Effector memory CD8-positive, alpha-beta T cell (primary cell): ENCODE measurements around the gene OR10G6.
A peak's percentile ranks its signal among the peaks of the same experiment; 100 is the strongest.
"Not testable (repeated sequence)": the region's sequence is repeated elsewhere in the genome, so short reads cannot be mapped to it uniquely, and the experiment has no call there.

ENCODE experiments used
- ATAC-seq: fragments of 150-1000 bp; cut with Tn5 transposase; replicated peaks from 2 replicates; pipeline ENCODE4 v1.10.0; 2021; ENCODE audit warnings: mild to moderate bottlenecking, moderate library complexity
- DNase-seq, 3 experiments: peaks; one replicate each; pipeline ENCODE4 v3.0.0; 2021
- H3K27ac Mint-ChIP-seq, 2 donors: one replicate each; pipeline ENCODE4 v1.8.0; 2022; ENCODE audit warnings: mild to moderate bottlenecking in 2 of 2, mixed read lengths in 2 of 2, moderate library complexity in 2 of 2
- H3K27me3 Mint-ChIP-seq, 2 donors: one replicate each; pipeline ENCODE4 v1.8.0; 2022; ENCODE audit warnings: mixed read lengths in 2 of 2
- H3K36me3 Mint-ChIP-seq: one replicate; pipeline ENCODE4 v1.8.0; 2022; ENCODE audit warnings: mild to moderate bottlenecking, moderate library complexity, mixed read lengths; ENCODE audit not compliant: insufficient read depth
- H3K4me1 Mint-ChIP-seq, 2 donors: one replicate each; pipeline ENCODE4 v1.8.0; 2022; ENCODE audit warnings: low read depth in 2 of 2, mixed read lengths in 2 of 2
- H3K4me3 Mint-ChIP-seq, 2 donors: one replicate each; pipeline ENCODE4 v1.8.0; 2022; ENCODE audit warnings: mild to moderate bottlenecking in 2 of 2, mixed read lengths in 2 of 2, moderate library complexity in 2 of 2
- H3K9me3 Mint-ChIP-seq, 2 donors: one replicate each; pipeline ENCODE4 v1.8.0; 2022; ENCODE audit warnings: mixed read lengths in 2 of 2
- total RNA-seq, 9 experiments: gene quantifications; one replicate each; lab custom pipeline; 2026; lab: John Stamatoyannopoulos, UW

OR10G6 gene, protein sequence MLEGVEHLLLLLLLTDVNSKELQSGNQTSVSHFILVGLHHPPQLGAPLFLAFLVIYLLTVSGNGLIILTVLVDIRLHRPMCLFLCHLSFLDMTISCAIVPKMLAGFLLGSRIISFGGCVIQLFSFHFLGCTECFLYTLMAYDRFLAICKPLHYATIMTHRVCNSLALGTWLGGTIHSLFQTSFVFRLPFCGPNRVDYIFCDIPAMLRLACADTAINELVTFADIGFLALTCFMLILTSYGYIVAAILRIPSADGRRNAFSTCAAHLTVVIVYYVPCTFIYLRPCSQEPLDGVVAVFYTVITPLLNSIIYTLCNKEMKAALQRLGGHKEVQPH
- 0 reads per million in 9 experiments for total RNA-seq

DNA sequence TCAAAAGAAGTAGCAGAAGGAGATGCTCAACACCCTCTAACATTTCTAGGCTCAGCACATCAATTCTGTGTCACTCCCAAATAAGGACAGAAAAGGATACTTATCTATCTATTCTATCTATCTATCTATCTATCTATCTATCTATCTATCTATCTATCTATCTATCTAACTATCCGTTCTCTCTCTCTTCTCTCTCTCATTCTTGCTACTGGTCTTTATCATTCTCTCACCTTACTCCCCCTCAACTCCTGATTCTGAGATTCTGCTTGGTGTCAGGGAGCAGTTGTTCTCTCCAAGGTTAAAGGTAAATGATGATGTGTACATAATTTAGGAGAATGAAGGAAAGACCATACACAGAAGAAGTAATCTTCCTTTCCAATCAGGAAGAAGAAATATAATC lies at the start of gene OR10G6:
OR10G6 (minus strand) TSS at position 43 of the 400 bp plus-strand sequence; CDS start at position 43, 0 bp downstream.
- Mint-ChIP-seq H3K9me3 (peaks cover 0 to 3% of the 10 kb centered on the region in 2 donors), H3K36me3 (no peaks in the 10 kb centered on the region), H3K27me3 (no peaks in the 10 kb centered on the region), H3K4me1 (no peaks in the 10 kb centered on the region), H3K27ac (no peak within 1 kb of the TSS), H3K4me3 (no peak within 1 kb of the TSS)
- no peak for DNase-seq
- no peak for ATAC-seq

DNA sequence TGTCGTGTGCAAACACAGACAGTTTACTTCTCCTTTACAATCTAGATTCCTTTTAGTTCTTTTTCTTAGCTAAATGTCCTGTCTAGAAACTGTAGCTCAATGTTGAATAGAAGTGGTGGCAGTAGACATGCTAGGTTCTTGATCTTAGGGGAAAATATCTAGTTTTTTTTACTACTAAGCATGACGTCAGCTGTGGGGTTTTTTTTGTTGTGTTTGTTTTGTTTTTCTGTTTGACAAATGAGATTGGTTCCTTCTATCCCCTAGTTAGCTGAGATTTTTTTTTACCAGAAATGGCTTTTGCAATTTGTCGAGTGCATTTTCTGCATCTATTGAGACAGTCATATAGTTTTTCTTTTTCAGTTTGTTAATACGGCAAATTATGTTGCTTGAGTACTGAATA lies 48.5 kb upstream of the OR10G6 start:
- H3K27me3 Mint-ChIP-seq = peaks cover 0 to under 1% of the 10 kb centered on the region in 2 donors
- DNase-seq (no peak), ATAC-seq (no peak)
- H3K27ac Mint-ChIP-seq = no peak overlapping the region
- no peaks in the 10 kb centered on the region for H3K4me1 Mint-ChIP-seq
- H3K4me3 Mint-ChIP-seq = no peak overlapping the region
- no peaks in the 10 kb centered on the region for H3K36me3 Mint-ChIP-seq
- H3K9me3 Mint-ChIP-seq = no peaks in the 10 kb centered on the region

DNA sequence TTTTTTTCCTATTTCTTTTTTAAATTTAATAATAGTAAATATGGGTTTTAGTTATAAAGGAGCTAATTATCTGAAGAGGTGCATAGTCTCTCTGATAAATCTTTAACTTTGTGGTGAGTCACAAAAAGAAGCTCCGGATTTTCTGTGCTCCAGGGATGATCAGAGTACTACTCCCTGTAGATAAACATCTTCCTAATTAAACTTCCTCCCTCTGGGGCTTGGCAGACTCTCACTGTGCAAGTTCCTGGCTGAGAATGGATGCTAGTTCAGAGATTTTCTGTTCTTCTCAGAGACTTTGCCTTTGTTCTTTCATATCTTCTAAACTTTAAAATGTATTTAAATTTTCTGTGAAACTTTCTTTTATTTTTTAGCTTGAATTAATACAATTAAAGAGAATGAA lies 46.3 kb upstream of the OR10G6 start, which contains the start of gene OR10G7:
OR10G7 (minus strand) TSS at position 72 of the 400 bp plus-strand sequence. CDS start 2,324 bp downstream, outside the sequence.
- no peaks in the 10 kb centered on the region for H3K9me3 Mint-ChIP-seq
- no peaks in the 10 kb centered on the region for H3K4me1 Mint-ChIP-seq
- no peak for ATAC-seq
- H3K27me3 Mint-ChIP-seq = peaks cover 0 to 6% of the 10 kb centered on the region in 2 donors
- no peaks in the 10 kb centered on the region for H3K36me3 Mint-ChIP-seq
- DNase-seq = no peak
- no peak within 1 kb of the TSS for H3K27ac Mint-ChIP-seq
- no peak within 1 kb of the TSS for H3K4me3 Mint-ChIP-seq

DNA sequence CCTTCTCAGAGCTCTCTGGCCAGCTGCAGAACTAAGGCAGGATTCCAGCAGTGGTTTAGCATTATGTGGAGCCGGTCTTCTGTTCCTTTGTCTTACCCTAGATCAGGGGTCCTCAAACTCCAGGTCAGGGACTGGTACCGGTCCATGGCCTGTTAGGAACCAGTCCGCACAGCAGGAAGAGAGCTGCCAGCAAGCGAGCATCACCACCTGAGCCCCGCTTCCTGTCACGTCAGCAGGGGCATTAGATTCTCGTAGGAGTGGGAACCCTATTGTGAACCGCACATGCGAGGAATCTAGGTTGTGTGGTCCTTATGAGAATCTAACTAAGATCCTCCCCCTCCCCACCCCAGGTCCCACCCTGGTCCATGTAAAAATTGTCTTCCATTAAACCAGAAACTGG lies 44.6 kb upstream of the OR10G6 start:
- no peaks in the 10 kb centered on the region for H3K36me3 Mint-ChIP-seq
- no peak for DNase-seq
- no peak for ATAC-seq
- H3K4me3 Mint-ChIP-seq = no peak overlapping the region
- no peaks in the 10 kb centered on the region for H3K9me3 Mint-ChIP-seq
- H3K27me3 Mint-ChIP-seq = peaks cover 0 to 6% of the 10 kb centered on the region in 2 donors
- no peak overlapping the region for H3K27ac Mint-ChIP-seq
- no peaks in the 10 kb centered on the region for H3K4me1 Mint-ChIP-seq

DNA sequence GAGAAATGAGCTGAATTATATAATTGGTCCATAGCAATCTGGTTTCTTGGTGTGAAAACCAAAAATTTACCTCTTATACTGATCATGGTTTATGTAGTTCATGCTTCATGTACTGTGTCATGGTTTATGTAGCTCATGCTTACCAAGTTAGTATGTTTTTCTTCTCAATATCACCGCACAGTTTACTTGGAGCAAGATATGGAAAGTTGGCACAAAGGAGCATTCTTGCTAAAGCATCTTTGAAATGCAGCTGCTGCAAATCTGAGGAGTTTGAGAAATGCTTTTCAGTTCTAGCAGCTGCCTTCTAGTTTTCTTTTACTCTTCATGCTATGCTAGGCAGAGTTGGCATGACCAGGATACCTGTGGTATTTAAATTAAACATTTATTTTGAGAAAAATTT lies 41.7 kb upstream of the OR10G6 start:
- Mint-ChIP-seq H3K4me1 (no peaks in the 10 kb centered on the region), H3K4me3 (no peak overlapping the region), H3K27ac (no peak overlapping the region), H3K36me3 (no peaks in the 10 kb centered on the region), H3K27me3 (peaks cover 0 to 6% of the 10 kb centered on the region in 2 donors), H3K9me3 (no peaks in the 10 kb centered on the region)
- ATAC-seq = no peak
- DNase-seq = no peak

DNA sequence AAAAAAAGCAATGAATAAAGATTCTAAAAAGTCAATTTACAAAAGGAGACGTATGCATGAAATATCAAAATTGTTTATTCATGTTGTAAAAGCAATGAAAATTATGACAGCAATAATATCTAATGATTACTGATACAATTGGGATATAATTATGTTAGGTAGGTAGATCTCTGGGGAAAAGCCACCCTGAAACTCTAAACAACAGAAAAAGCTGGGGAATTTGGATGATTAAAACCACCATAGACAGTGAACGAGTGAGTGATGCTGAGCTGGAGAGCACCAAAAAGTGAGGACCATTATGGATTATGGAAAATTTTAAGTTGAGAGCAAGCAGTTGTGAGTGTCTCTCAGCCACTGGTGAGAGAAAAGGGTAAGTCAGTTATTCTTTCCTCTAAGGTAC lies 31.5 kb upstream of the OR10G6 start, which contains the start of gene OR10G8:
OR10G8 (plus strand) TSS at position 301 of the 400 bp plus-strand sequence. CDS start 2,825 bp downstream, outside the sequence.
- Mint-ChIP-seq H3K36me3 (no peaks in the 10 kb centered on the region), H3K4me1 (no peaks in the 10 kb centered on the region), H3K4me3 (no peak within 1 kb of the TSS), H3K9me3 (peaks cover 2 to 7% of the 10 kb centered on the region in 2 donors), H3K27me3 (no peaks in the 10 kb centered on the region), H3K27ac (no peak within 1 kb of the TSS)
- DNase-seq (no peak), ATAC-seq (no peak)

DNA sequence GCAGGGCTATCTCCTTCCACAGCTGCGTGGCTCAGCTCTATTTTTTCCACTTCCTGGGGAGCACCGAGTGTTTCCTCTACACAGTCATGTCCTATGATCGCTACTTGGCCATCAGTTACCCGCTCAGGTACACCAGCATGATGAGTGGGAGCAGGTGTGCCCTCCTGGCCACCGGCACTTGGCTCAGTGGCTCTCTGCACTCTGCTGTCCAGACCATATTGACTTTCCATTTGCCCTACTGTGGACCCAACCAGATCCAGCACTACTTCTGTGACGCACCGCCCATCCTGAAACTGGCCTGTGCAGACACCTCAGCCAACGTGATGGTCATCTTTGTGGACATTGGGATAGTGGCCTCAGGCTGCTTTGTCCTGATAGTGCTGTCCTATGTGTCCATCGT lies 20.9 kb upstream of the OR10G6 start:
- H3K4me1 Mint-ChIP-seq, DNase-seq, H3K9me3 Mint-ChIP-seq, H3K27ac Mint-ChIP-seq, ATAC-seq, H3K27me3 Mint-ChIP-seq, H3K36me3 Mint-ChIP-seq, H3K4me3 Mint-ChIP-seq: not testable (repeated sequence)

DNA sequence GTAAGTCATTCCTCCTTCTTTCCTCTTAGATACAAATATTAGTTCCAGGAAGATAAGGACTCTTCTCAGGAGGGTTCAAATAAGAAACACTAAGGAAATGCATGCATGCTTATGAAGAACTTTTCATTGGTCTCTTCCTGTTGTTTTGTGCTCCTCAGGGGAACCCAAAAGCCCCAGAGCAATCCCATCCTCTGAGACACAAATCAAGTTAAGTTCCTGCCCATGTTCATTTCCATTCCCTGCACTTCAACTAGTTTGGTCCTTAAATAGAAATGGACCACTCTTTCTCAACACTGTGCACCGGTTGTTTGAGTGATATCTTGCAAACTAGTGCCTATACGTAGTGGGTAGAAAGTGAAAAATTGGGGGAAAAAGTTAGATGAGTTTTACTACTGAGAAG lies 17.7 kb upstream of the OR10G6 start, which contains the start of gene OR10G4:
OR10G4 (plus strand) TSS at position 301 of the 400 bp plus-strand sequence. CDS start 2,578 bp downstream, outside the sequence.
- no peaks in the 10 kb centered on the region for H3K4me1 Mint-ChIP-seq
- no peak within 1 kb of the TSS for H3K4me3 Mint-ChIP-seq
- H3K27ac Mint-ChIP-seq = no peak within 1 kb of the TSS
- ATAC-seq = no peak
- no peak for DNase-seq
- H3K36me3 Mint-ChIP-seq = no peaks in the 10 kb centered on the region
- H3K9me3 Mint-ChIP-seq = no peaks in the 10 kb centered on the region
- no peaks in the 10 kb centered on the region for H3K27me3 Mint-ChIP-seq

DNA sequence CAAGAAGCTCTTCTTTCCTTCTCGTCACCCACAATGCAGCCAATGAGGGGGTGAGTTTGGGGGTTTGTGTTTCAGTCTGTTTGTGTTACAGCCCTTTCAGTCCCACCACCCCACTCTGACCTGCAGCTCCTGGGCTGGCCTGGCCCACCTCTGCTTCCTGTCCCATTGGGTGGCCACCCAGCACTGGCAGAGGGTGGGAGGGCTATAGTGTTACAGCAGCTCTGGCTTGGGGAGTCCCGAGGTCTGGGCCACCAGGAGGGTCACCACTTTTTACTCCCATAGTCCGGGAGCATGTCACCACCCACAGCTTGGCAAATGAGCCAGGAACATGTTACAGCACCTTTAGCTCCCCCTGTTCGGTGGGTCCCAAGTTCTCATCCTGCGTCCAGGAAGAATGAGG lies 15.7 kb downstream of the OR10G6 start:
- H3K27ac Mint-ChIP-seq = no peak overlapping the region
- no peaks in the 10 kb centered on the region for H3K4me1 Mint-ChIP-seq
- DNase-seq = no peak
- no peak overlapping the region for H3K4me3 Mint-ChIP-seq
- peaks cover 20 to 28% of the 10 kb centered on the region in 2 donors for H3K9me3 Mint-ChIP-seq
- ATAC-seq = no peak
- H3K27me3 Mint-ChIP-seq = peaks cover 5 to 7% of the 10 kb centered on the region in 2 donors
- H3K36me3 Mint-ChIP-seq = no peaks in the 10 kb centered on the region

DNA sequence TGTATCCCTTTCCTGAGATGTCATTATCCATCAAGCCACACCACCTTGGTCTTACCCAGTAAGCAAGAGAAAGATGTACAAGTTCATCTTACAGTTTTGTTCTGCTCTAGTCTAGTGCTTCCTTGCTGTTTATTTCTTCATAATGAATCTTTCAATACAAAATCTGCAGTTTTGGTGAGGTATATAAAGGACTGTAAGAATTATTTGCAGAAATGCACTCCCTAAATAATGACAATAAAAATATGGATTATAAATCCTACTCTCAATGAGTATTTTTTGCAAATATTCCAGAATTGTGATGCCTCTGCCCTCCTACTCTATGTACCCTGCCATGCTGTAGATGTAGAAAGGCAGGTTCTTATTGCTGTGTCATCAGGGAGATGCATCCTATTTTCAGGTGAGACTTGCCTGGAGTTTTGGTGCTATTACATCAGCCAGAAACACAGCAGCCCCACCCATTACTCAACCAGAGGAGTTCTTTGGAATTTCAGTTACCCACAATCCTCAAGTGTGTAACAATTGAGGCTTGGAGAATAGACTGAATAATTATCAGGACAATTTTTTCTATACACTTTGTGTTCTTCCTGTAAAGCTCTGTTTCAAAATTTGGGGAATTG lies 17.1 kb downstream of the OR10G6 start, which contains the start of gene OR10S1:
OR10S1 (minus strand) TSS at position 51 of the 617 bp plus-strand sequence. CDS start 117 bp downstream, outside the sequence.
- H3K4me3 Mint-ChIP-seq = no peak within 1 kb of the TSS
- ATAC-seq (no peak), DNase-seq (no peak)
- H3K4me1 Mint-ChIP-seq = no peaks in the 10 kb centered on the region
- H3K36me3 Mint-ChIP-seq = no peaks in the 10 kb centered on the region
- peaks cover 10 to 19% of the 10 kb centered on the region in 2 donors for H3K9me3 Mint-ChIP-seq
- H3K27me3 Mint-ChIP-seq = peaks cover 5 to 7% of the 10 kb centered on the region in 2 donors
- peak within 1 kb of the TSS in 1 of 2 donors; percentile 28 for H3K27ac Mint-ChIP-seq

DNA sequence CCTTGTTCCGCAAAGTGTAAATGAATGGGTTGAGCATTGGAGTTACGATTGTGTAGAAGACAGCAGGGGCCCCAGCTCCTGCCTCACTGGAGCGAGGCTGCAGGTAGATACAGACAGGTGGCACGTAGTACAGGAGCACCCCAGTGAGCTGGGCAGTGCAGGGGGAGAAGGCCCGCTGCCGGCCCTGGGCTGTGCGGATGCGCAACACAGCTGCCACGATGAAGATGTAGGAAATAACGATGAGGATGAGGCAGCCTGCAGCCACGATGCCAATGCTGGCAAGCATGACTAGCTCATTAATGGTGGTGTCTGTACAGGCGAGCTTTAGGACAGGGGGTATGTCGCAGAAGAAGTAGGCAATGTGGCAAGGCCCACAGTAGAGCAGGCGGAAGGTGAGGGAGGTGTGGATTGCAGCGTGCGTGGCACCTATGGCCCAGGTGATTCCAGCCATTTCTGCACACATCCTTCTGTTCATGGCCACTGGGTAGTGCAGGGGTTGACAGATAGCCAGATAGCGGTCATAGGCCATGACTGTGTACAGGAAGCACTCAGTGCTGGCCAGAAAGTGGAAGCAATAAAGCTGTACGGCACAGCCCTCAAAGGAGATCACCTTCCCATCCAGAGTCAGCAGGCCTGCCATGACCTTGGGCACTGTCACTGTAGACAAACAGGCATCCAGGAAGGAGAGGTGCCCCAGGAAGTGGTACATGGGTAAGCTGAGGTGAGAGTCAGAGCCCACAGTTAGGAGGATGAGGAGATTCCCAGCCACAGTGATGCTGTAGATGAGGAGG lies 18.0 kb downstream of the OR10G6 start:
- Mint-ChIP-seq H3K36me3 (no peaks in the 10 kb centered on the region), H3K4me1 (no peaks in the 10 kb centered on the region), H3K9me3 (peaks cover 6 to 10% of the 10 kb centered on the region in 2 donors), H3K27ac (peak overlapping the region in 1 of 2 donors; percentile 28), H3K27me3 (peaks cover 5 to 7% of the 10 kb centered on the region in 2 donors), H3K4me3 (no peak overlapping the region)
- no peak for ATAC-seq
- no peak for DNase-seq

DNA sequence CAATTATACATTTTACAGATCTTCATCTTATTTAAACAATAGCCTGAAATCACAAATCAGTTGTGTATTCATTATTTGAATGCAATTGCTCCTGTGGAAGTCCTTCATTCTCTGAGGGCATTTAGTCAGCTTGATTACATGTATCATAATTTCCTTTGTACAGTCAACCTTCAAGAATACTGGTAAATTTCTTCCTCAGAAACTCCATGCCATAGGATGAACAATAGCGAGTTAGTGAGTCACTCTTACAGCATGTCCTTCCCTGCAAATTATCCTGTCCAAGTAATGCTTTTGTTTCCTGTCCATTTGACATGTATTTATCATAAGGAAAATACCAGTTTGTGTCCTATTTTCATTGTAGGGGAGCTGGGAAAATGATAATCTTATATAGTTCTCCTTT lies 21.1 kb downstream of the OR10G6 start:
- DNase-seq = no peak
- Mint-ChIP-seq H3K36me3 (no peaks in the 10 kb centered on the region), H3K27ac (no peak overlapping the region), H3K4me1 (no peaks in the 10 kb centered on the region), H3K4me3 (no peak overlapping the region), H3K27me3 (peaks cover 5 to 7% of the 10 kb centered on the region in 2 donors), H3K9me3 (peaks cover 5 to 10% of the 10 kb centered on the region in 2 donors)
- ATAC-seq = no peak

DNA sequence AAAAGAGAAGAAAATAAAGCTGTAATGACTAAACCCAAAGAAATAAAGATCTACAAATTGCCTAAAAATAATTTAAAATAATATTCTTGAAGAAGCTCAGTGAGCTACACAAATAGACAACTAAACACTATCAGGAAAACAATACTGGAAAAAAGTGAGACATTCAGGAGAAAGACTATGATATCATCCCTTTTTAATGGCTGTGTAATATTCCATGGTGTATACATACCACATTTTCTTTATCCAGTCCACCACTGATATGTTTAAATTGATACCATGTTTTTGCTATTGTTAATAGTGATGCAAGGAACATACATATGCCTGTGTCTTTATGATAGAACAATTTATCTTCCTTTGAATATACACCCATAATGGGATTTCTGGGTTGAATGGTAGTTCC lies 38.2 kb downstream of the OR10G6 start:
- Mint-ChIP-seq H3K4me3 (no peak overlapping the region), H3K36me3 (peaks cover 2% of the 10 kb centered on the region), H3K27ac (no peak overlapping the region), H3K27me3 (no peaks in the 10 kb centered on the region), H3K4me1 (no peaks in the 10 kb centered on the region), H3K9me3 (peaks cover 9 to 10% of the 10 kb centered on the region in 2 donors)
- DNase-seq (no peak), ATAC-seq (no peak)
